PC-9 (cell line): ENCODE results near the gene DKC1. TPM values are rescaled to one million over a fixed set of nuclear protein-coding genes. Genes with fewer than 3 reads are reported as not detected.
"Not testable (repeated sequence)": the region's sequence is repeated elsewhere in the genome, so short reads cannot be mapped to it uniquely, and the experiment has no call there.

Source experiments
- BruUV-seq: library from RNA; stranded (reverse); fragments of 400-500 nt; replicated peaks from 2 replicates; lab custom pipeline; 2021; lab: Mats Ljungman, UMichigan
- CTCF ChIA-PET: fragments of 300-600 bp; sonication (Branson Sonifier 250); formaldehyde crosslinking; loops from one replicate; lab custom pipeline; 2022; ENCODE audit warnings: antibody characterized with exemption; lab: Charles Lee
- POLR2A ChIA-PET: fragments of 300-600 bp; sonication (Branson Sonifier 250); formaldehyde crosslinking; loops from one replicate; lab custom pipeline; 2022; ENCODE audit warnings: antibody characterized with exemption; ENCODE audit not compliant: unreplicated experiment; lab: Charles Lee
- DNase-seq, 2 experiments: peaks; one replicate each; pipeline versions ENCODE4 v3.0.0 to v3.0.0-alpha.2; 2015 to 2022; ENCODE audit warnings: mixed read lengths in 1 of 2
- H2AFZ ChIP-seq: fragments of 200-600 bp; sonication (generic); 2 replicates; pipeline ENCODE4 v1.8.1; 2017; ENCODE audit warnings: antibody characterized with exemption
- H3F3A ChIP-seq: fragments of 200-600 bp; sonication (generic); 2 replicates; pipeline ENCODE4 v1.8.1; 2017; ENCODE audit warnings: antibody characterized with exemption, mild to moderate bottlenecking, low read depth; ENCODE audit not compliant: insufficient read depth
- H3K27ac ChIP-seq: fragments of 200-600 bp; sonication (generic); 2 replicates; pipeline ENCODE4 v1.6.1; 2016; ENCODE audit warnings: mixed run types
- H3K27me3 ChIP-seq: fragments of 200-600 bp; sonication (generic); 2 replicates; pipeline ENCODE4 v1.6.1; 2016; ENCODE audit warnings: low read depth, mixed run types; ENCODE audit not compliant: insufficient read depth
- H3K36me3 ChIP-seq: fragments of 200-600 bp; sonication (generic); 2 replicates; pipeline ENCODE4 v1.6.1; 2016; ENCODE audit warnings: low read depth, mixed run types
- H3K4me1 ChIP-seq: fragments of 200-600 bp; sonication (generic); replicated peaks from 2 replicates; pipeline ENCODE4 v1.6.1; 2016; ENCODE audit warnings: mixed run types; ENCODE audit not compliant: insufficient read depth
- H3K4me2 ChIP-seq: fragments of 200-600 bp; sonication (generic); 2 replicates; pipeline ENCODE4 v1.6.1; 2017; ENCODE audit warnings: mixed run types
- H3K4me3 ChIP-seq: fragments of 200-600 bp; sonication (generic); 2 replicates; pipeline ENCODE4 v1.6.1; 2016; ENCODE audit warnings: mixed run types
- H3K79me2 ChIP-seq: fragments of 200-600 bp; sonication (generic); 2 replicates; pipeline ENCODE4 v1.6.1; 2017; ENCODE audit warnings: low read depth, mixed run types
- H3K9me2 ChIP-seq: fragments of 200-600 bp; sonication (generic); 2 replicates; pipeline ENCODE4 v1.8.1; 2017; ENCODE audit warnings: mild to moderate bottlenecking; ENCODE audit not compliant: insufficient read depth
- H3K9me3 ChIP-seq: fragments of 200-600 bp; sonication (generic); 2 replicates; pipeline ENCODE4 v1.8.1; 2016; ENCODE audit warnings: low read depth; ENCODE audit not compliant: insufficient read depth
- H4K20me1 ChIP-seq: fragments of 200-600 bp; sonication (generic); 2 replicates; pipeline ENCODE4 v1.8.1; 2017; ENCODE audit not compliant: insufficient read depth
- EZH2 ChIP-seq: fragments of 200-600 bp; sonication (generic); IDR thresholded peaks from 2 replicates; pipeline ENCODE4 v1.8.0; 2017; ENCODE audit warnings: antibody characterized with exemption, low read depth
- intact Hi-C: fragments of 100-400 bp; cut with micrococcal nuclease; formaldehyde crosslinking; loops from one replicate; pipeline ENCODE4 v1.10.0; 2022; ENCODE audit not compliant: unreplicated experiment
- total RNA-seq: library from RNA; stranded (reverse); gene quantifications from 2 replicates; pipeline ENCODE4 v1.2.3, GENCODE V29; 2021
- TF ChIP-seq, protein P1 (sequence below): fragments of 200-600 bp; sonication (generic); conservative IDR thresholded peaks from 2 replicates; pipeline ENCODE4 v1.6.1; 2017; ENCODE audit warnings: mixed run types, antibody characterized with exemption, mild to moderate bottlenecking, moderate library complexity

DKC1 gene
- total RNA-seq, 1 experiment from 2014 or later: 101 TPM

DNA sequence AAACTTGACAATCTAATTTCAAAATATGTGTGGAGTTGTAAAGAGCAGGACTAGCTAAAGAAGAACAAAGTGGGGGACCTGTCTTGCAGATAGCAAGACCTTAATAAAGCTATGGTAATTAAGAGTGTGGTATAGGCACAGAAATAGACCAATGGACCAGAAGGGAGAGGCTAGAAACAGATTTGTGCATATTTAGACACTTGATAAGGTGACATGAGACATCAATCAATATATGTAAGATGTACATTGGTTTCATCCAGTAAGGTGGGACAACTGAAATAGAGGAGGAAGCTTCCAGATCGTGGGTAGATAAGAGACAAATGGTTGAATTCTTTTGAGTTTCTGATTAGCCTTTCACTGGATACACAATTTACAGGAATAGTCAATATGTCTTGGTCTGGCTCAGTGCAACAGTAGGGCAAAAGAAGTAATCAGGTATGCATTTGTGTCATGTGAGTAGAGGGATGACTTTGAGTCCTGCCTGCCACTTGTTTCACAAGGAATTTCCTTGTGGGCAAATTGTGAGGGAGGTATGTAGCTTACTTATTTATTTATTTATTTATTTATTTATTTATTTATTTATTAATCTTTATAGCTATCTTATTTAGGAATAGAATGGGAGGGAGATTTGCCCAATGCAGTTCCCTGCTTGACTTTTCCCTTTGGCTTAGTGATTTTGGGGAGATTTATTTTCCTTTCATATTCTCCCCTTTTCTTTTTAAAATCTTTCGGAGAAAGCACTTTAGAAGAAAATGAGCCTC, 49.9 kb downstream of the DKC1 start:
- intact Hi-C loops: no loop called here
- Histone ChIP-seq H3K9me3 (no peaks in the 10 kb centered on the region), H3K4me1 (no peaks in the 10 kb centered on the region), H3K4me2 (no peak overlapping the region), H2AFZ (no peak overlapping the region), H3K4me3 (no peak overlapping the region), H3K36me3 (no peaks in the 10 kb centered on the region), H3K27me3 (peaks cover 3% of the 10 kb centered on the region; the same call in 1 of the 2 replicates), H3K9me2 (no peaks in the 10 kb centered on the region), H3F3A (no peaks in the 10 kb centered on the region), H4K20me1 (no peaks in the 10 kb centered on the region), H3K79me2 (no peaks in the 10 kb centered on the region), H3K27ac (no peak overlapping the region)
- TF ChIP-seq, protein P1, sequence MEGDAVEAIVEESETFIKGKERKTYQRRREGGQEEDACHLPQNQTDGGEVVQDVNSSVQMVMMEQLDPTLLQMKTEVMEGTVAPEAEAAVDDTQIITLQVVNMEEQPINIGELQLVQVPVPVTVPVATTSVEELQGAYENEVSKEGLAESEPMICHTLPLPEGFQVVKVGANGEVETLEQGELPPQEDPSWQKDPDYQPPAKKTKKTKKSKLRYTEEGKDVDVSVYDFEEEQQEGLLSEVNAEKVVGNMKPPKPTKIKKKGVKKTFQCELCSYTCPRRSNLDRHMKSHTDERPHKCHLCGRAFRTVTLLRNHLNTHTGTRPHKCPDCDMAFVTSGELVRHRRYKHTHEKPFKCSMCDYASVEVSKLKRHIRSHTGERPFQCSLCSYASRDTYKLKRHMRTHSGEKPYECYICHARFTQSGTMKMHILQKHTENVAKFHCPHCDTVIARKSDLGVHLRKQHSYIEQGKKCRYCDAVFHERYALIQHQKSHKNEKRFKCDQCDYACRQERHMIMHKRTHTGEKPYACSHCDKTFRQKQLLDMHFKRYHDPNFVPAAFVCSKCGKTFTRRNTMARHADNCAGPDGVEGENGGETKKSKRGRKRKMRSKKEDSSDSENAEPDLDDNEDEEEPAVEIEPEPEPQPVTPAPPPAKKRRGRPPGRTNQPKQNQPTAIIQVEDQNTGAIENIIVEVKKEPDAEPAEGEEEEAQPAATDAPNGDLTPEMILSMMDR: no peak
- TF ChIP-seq EZH2: no peak
- POLR2A ChIA-PET: no interaction called here
- DNase-seq: no peak
- no TSS peak for BruUV-seq
- CTCF ChIA-PET: interaction anchor here (0.6 to 0.7 kb wide), 2 partner anchors 30 to 206 kb away, joined by 3 read pairs; no protein-coding TSS in a partner anchor

DNA sequence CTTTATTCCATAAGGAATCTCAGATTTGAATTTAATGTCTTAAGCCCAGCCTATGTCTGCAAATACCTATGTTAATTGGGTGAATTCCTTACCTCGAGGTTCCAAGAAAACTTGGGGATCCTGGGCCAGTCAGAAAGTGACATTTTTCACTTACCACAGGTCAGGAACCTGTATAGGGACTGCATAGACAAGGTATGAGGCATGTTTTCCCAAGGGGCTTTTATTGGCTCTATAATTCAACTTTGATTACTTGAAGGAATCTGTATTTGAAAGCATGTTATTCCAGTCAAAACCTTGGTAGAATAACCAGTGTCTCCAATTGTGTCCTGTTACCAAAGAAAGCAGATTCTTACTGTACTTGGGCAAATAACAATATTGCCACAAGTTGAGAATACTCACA, 51.1 kb downstream of the DKC1 start:
- TF ChIP-seq EZH2: no peak
- TF ChIP-seq, protein P1: no peak
- Histone ChIP-seq H4K20me1 (no peaks in the 10 kb centered on the region), H3K4me3 (no peak overlapping the region), H3K4me2 (no peak overlapping the region), H3K27ac (no peak overlapping the region), H3K9me3 (no peaks in the 10 kb centered on the region), H3K27me3 (no peaks in the 10 kb centered on the region), H3K79me2 (no peaks in the 10 kb centered on the region), H3K4me1 (no peaks in the 10 kb centered on the region), H2AFZ (no peak overlapping the region), H3K9me2 (no peaks in the 10 kb centered on the region), H3K36me3 (no peaks in the 10 kb centered on the region), H3F3A (no peaks in the 10 kb centered on the region)
- POLR2A ChIA-PET: no interaction called here
- intact Hi-C loops: no loop called here
- no TSS peak for BruUV-seq
- CTCF ChIA-PET: no interaction called here
- DNase-seq: no peak

DNA sequence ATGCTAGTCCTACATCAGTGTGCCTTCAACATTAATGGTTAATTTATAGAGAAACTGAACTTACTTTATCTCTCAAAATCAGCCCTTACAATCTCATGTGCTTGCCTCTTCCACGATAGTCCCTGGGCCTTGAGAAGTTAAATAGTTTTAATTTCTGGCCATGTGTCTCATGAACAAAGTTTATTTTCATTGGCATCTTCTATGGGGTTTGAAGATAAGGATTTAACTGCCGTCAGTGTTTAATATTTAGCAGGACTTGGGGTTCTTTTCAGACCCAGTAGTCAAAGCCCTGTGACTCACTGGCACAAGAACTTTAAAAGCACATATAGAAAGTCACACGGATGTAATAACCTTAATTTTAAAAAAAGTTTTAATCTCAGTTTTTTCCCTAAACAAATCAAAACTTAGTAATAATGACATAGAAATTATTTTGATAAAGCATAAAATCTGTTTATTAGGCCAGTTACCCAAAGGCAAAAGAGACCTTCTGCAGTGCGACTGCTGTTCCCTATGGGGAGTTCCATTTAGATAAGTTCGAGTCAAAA, 52.7 kb downstream of the DKC1 start:
- Histone ChIP-seq H4K20me1 (no peaks in the 10 kb centered on the region), H2AFZ (no peak overlapping the region), H3K9me3 (no peaks in the 10 kb centered on the region), H3K27ac (no peak overlapping the region), H3K27me3 (no peaks in the 10 kb centered on the region), H3F3A (no peaks in the 10 kb centered on the region), H3K4me3 (no peak overlapping the region), H3K79me2 (no peaks in the 10 kb centered on the region), H3K4me2 (no peak overlapping the region), H3K36me3 (no peaks in the 10 kb centered on the region), H3K4me1 (no peaks in the 10 kb centered on the region), H3K9me2 (no peaks in the 10 kb centered on the region)
- CTCF ChIA-PET: no interaction called here
- no peak for DNase-seq
- POLR2A ChIA-PET: no interaction called here
- BruUV-seq: no TSS peak
- no peak for TF ChIP-seq EZH2
- TF ChIP-seq, protein P1: no peak
- intact Hi-C loops: no loop called here

DNA sequence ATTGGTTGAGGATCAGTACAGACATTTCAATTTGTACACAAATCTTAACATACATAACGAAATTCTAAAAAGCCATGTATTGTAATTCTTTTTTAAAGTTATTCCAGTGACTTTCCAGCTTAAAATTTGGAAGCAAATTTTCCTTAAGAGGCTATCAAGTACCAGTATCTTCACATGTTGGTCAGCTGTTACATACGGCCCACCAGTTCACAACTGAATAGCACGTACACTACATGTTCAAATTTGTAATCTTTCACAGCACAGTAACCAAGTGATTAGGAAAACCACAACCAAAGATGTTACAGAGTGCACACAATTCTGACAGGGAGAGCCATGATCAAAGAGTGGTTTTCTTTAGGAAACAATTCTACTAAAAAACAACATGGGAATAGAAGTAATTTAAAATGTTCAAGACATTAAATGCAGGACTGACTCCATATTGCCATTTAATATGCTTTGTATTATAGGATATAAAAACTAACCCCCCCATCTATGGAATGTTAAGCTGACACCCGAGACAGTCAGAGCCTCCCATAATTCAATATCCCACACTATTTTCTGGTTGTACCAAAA, 53.7 kb downstream of the DKC1 start:
- intact Hi-C loops: not testable (repeated sequence)

DNA sequence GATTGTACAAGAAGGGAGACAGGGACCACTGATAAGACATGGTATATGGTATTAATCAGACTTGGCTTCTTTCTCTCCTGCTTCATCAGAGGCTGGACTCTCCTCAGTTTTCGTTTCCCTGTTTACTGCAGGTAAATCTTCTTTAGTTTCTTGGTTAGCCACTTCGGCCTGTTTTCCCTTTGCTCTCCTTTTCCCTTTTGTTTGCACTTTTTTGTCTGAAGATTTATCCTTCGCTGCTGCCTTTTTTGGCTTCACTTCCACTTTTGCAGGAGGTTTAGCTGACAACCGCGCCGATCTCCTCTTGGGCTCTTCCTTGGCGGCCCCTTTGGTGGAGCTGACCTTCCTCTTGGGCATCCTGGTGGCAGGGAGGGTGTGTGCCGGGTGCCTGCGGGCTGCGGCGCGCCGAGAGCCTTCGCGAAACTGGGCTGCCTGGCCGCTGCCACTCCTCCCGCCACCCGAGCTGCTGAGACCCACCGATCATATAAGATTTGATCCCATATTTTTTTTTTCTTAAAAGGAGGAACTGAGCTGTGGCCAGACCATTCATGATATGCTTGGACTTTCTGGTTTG, 54.5 kb downstream of the DKC1 start:
- H3K4me1 ChIP-seq, H3K27me3 ChIP-seq, H3K4me2 ChIP-seq, POLR2A ChIA-PET, DNase-seq, H4K20me1 ChIP-seq, H3K27ac ChIP-seq, H2AFZ ChIP-seq, H3K4me3 ChIP-seq, CTCF ChIA-PET, BruUV-seq, intact Hi-C loops, H3K9me3 ChIP-seq, H3K79me2 ChIP-seq, H3K9me2 ChIP-seq, H3K36me3 ChIP-seq, H3F3A ChIP-seq: not testable (repeated sequence)

More for the DNA sequence above, 53.7 kb downstream of the DKC1 start:
- H3K4me1 ChIP-seq, H2AFZ ChIP-seq, H3F3A ChIP-seq, DNase-seq, H3K27ac ChIP-seq, H3K36me3 ChIP-seq, POLR2A ChIA-PET, H3K4me2 ChIP-seq, BruUV-seq, H4K20me1 ChIP-seq, H3K27me3 ChIP-seq, CTCF ChIA-PET, H3K9me2 ChIP-seq, H3K9me3 ChIP-seq, H3K4me3 ChIP-seq, H3K79me2 ChIP-seq: not testable (repeated sequence)
